ENCODE data around the gene NOTCH4. TPM values are rescaled to one million over a fixed set of nuclear protein-coding genes. Genes with fewer than 3 reads are reported as not detected.

Gene NOTCH4
- total and polyA plus RNA-seq, 9 of the 15 experiments (the other 6 are each of a cell fraction or from before 2014, with no cell fraction given) = 0.24 to 4.3 (median 1.7) TPM

GRCh38 chr6:32192608-32193039, 31.2 kb downstream of the NOTCH4 start, which contains the start of gene GPSM3 (continued):
- peak; percentile 93 for TF ChIP-seq ZBTB40 (IDR thresholded peaks at IDR 0.05)
- no peak for TF ChIP-seq ZBTB40 (CRISPR knock-in tag; IDR thresholded peaks at IDR 0.05)
- peak; percentile 66 for TF ChIP-seq ATF7 (IDR thresholded peaks at IDR 0.05)
- TF ChIP-seq LEF1 (IDR thresholded peaks at IDR 0.05) = peak; percentile 91; the same call in 1 of the 2 replicates
- TF ChIP-seq CXXC5 (CRISPR knock-in tag; IDR thresholded peaks at IDR 0.05) = peak; percentile 48
- TF ChIP-seq CREB3L1 (IDR thresholded peaks at IDR 0.05; ENCODE audit: borderline replicate concordance, low read depth) = 0 out of 2 replicates have a peak, but pooled peaks have one; percentile 30
- TF ChIP-seq XRCC4 (IDR thresholded peaks at IDR 0.05; ENCODE audit: extremely low read depth, insufficient read depth, insufficient read length) = no peak
- peak; percentile 60 for TF ChIP-seq SMAD4 (CRISPR knock-in tag; conservative IDR thresholded peaks at IDR 0.05)
- TF ChIP-seq E2F8 (IDR thresholded peaks at IDR 0.05; ENCODE audit: low read depth, partially characterized antibody) = peak; percentile 69
- TF ChIP-seq JUNB (CRISPR knock-in tag; conservative IDR thresholded peaks at IDR 0.05) = no peak
- TF ChIP-seq NR2C1 (IDR thresholded peaks at IDR 0.05) = peak; percentile 89
- TF ChIP-seq NR2C1 (tag; IDR thresholded peaks at IDR 0.05) = peak; percentile 92
- peak; percentile 82 for TF ChIP-seq NCOA1 (IDR thresholded peaks at IDR 0.05; ENCODE audit: low read depth)

Measured in K562 (cell line).